Measurements from ENCODE around the gene RNPC3. TPM values are rescaled to one million over a fixed set of nuclear protein-coding genes. Genes with fewer than 3 reads are reported as not detected.

The RNPC3 gene
- total RNA-seq, 1 experiment from 2014 or later: 12.2 TPM

- DNase-seq: no peak
- Histone ChIP-seq H3K4ac (ENCODE audit: low read depth, low read length) (no peak overlapping the region), H3K9ac (ENCODE audit: extremely low read depth, insufficient read length, low read length) (no peak overlapping the region), H4K91ac (ENCODE audit: insufficient read length, low read depth, low read length) (no peak overlapping the region), H3K4me1 (ENCODE audit: insufficient read depth, low read length) (no peaks in the 10 kb centered on the region), H2BK12ac (ENCODE audit: insufficient read length, low read depth, low read length) (no peak overlapping the region), H2BK15ac (ENCODE audit: low read depth, low read length) (no peak overlapping the region), H3K23ac (ENCODE audit: insufficient read length, low read depth, low read length) (no peak overlapping the region), H3K23me2 (ENCODE audit: insufficient read length, low read depth, low read length, poor library complexity, severe bottlenecking) (no peaks in the 10 kb centered on the region), H4K20me1 (ENCODE audit: control insufficient read depth, insufficient read depth, insufficient read length) (no peaks in the 10 kb centered on the region), H2AFZ (ENCODE audit: low read length) (no peak overlapping the region), H2BK120ac (ENCODE audit: low read depth, low read length, poor library complexity, severe bottlenecking) (no peak overlapping the region), H3K4me2 (ENCODE audit: insufficient read depth, insufficient read length, low read length) (no peak overlapping the region), H3K79me2 (ENCODE audit: insufficient read depth, low read length) (no peaks in the 10 kb centered on the region), H4K5ac (ENCODE audit: insufficient read length, low read depth, low read length) (no peak overlapping the region), H4K8ac (replicated peaks; ENCODE audit: insufficient read length, low read depth, low read length) (no peak overlapping the region), H3K56ac (ENCODE audit: insufficient read length, low read depth, low read length) (no peak overlapping the region), H3K27ac (ENCODE audit: insufficient read length, low read depth, low read length) (no peak overlapping the region), H3K14ac (ENCODE audit: insufficient read depth, low read length) (no peak overlapping the region), H2BK5ac (ENCODE audit: insufficient read length, low read length) (no peak overlapping the region), H3T11ph (ENCODE audit: low read length) (no peak overlapping the region), H3K9me3 (ENCODE audit: control insufficient read depth, low read depth, low read length) (no peaks in the 10 kb centered on the region), H3K18ac (ENCODE audit: insufficient read length, low read depth, low read length) (no peak overlapping the region), H3K79me1 (ENCODE audit: insufficient read depth, low read depth, low read length, poor library complexity, severe bottlenecking) (no peaks in the 10 kb centered on the region), H2AK5ac (ENCODE audit: insufficient read length, low read length) (no peak overlapping the region), H3K27me3 (ENCODE audit: insufficient read depth, low read length) (no peaks in the 10 kb centered on the region), H2BK20ac (ENCODE audit: low read depth, low read length, poor library complexity, severe bottlenecking) (no peak overlapping the region)
- no peak overlapping the region for H3K4me3 Mint-ChIP-seq
- no CpG with 5 or more reads among the region's 3 CpGs for WGBS (ENCODE audit: extremely low coverage, insufficient read length, low lambda C conversion rate)
- H3K9me3 Mint-ChIP-seq: no peaks in the 10 kb centered on the region
- TF ChIP-seq, protein P1, sequence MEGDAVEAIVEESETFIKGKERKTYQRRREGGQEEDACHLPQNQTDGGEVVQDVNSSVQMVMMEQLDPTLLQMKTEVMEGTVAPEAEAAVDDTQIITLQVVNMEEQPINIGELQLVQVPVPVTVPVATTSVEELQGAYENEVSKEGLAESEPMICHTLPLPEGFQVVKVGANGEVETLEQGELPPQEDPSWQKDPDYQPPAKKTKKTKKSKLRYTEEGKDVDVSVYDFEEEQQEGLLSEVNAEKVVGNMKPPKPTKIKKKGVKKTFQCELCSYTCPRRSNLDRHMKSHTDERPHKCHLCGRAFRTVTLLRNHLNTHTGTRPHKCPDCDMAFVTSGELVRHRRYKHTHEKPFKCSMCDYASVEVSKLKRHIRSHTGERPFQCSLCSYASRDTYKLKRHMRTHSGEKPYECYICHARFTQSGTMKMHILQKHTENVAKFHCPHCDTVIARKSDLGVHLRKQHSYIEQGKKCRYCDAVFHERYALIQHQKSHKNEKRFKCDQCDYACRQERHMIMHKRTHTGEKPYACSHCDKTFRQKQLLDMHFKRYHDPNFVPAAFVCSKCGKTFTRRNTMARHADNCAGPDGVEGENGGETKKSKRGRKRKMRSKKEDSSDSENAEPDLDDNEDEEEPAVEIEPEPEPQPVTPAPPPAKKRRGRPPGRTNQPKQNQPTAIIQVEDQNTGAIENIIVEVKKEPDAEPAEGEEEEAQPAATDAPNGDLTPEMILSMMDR (conservative IDR thresholded peaks at IDR 0.05): no peak
- no peak overlapping the region for H3K27ac Mint-ChIP-seq
- H3K4me1 Mint-ChIP-seq: no peaks in the 10 kb centered on the region
- H3K27me3 Mint-ChIP-seq (ENCODE audit: low read depth): no peaks in the 10 kb centered on the region
- H3K36me3 Mint-ChIP-seq (ENCODE audit: insufficient read depth in 1 of 3, low read depth in 3 of 3): peaks cover 22 to 61% (median 56%) of the 10 kb centered on the region in 3 experiments; a peak in 5 of 7 replicates
Measured at GRCh38 chr1:103547840-103548239, 22.3 kb downstream of the RNPC3 start.

Data from H9 (cell line).